HL-60 (cell line): ENCODE measurements around the gene NTNG2.

ENCODE experiments used
- DNase-seq, 2 experiments: peaks; one replicate each; pipeline ENCODE4 v3.0.0-alpha.2; 2010 to 2020; ENCODE audit warnings: low read depth in 1 of 2, low spot score in 1 of 2
- H3K27ac ChIP-seq: fragments of 250-450 bp; sonication (Bioruptor Pico); replicated peaks from 2 replicates; pipeline ENCODE4 v1.5.1; 2020; ENCODE audit warnings: mild to moderate bottlenecking, moderate library complexity
- H3K27me3 ChIP-seq: fragments of 250-450 bp; sonication (Bioruptor Pico); 2 replicates; pipeline ENCODE4 v1.5.1; 2021; ENCODE audit warnings: mild to moderate bottlenecking, moderate library complexity; ENCODE audit not compliant: insufficient read depth, poor library complexity, severe bottlenecking
- H3K4me3 ChIP-seq: replicated peaks from 2 replicates; pipeline ENCODE4 v1.5.1; 2011; ENCODE audit warnings: mild to moderate bottlenecking, control low read depth, low read length; ENCODE audit not compliant: insufficient read depth
- CTCF ChIP-seq: IDR thresholded peaks from one replicate; pipeline ENCODE4 v1.5.1; 2011; ENCODE audit warnings: low read length, control low read depth, inconsistent platforms; ENCODE audit not compliant: insufficient read depth
- GABPA ChIP-seq: IDR thresholded peaks from 2 replicates; pipeline ENCODE4 v1.6.1; 2012; ENCODE audit warnings: low read depth
- POLR2AphosphoS5 ChIP-seq: IDR thresholded peaks from 2 replicates; pipeline ENCODE4 v1.6.1; 2012; ENCODE audit warnings: low read depth
- REST ChIP-seq: IDR thresholded peaks from 2 replicates; pipeline ENCODE4 v1.6.1; 2012; ENCODE audit warnings: low read depth; ENCODE audit not compliant: insufficient replicate concordance
- SPI1 ChIP-seq: IDR thresholded peaks from 2 replicates; pipeline ENCODE4 v1.6.1; 2012; ENCODE audit warnings: low read depth, mild to moderate bottlenecking, borderline replicate concordance

Gene NTNG2

DNA sequence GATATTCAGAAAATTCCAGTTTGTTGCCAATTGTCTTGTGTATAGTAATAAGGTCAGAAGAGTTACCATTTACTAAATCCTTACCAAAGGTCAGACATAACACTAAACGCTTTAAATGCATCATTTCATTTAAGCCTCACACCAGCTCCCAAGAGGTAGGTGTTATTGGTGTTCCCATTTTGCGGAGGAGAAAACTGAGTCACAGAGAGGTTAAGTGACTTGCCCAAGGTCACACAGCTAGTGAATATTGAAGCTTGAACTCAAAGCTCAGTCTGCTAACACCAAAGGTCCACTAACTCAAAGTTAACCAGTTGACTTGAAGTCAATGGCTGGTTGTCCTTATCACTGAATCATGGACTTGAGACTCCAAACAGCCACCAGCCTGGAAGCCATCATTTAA, 40.8 kb upstream of the NTNG2 start:
- no peak for DNase-seq
- TF ChIP-seq POLR2AphosphoS5: no peak
- no peak for TF ChIP-seq REST
- TF ChIP-seq SPI1: no peak
- TF ChIP-seq CTCF: no peak
- TF ChIP-seq GABPA: no peak
- H3K27ac ChIP-seq: no peak overlapping the region
- peaks cover 19% of the 10 kb centered on the region for H3K27me3 ChIP-seq
- H3K4me3 ChIP-seq: no peak overlapping the region

- Histone ChIP-seq H3K4me3 (no peak overlapping the region), H3K27me3 (peaks cover 25% of the 10 kb centered on the region), H3K27ac (no peak overlapping the region)
- TF ChIP-seq POLR2AphosphoS5 (no peak), CTCF (no peak), SPI1 (no peak), GABPA (no peak), REST (no peak)
- DNase-seq: no peak
Measured at GRCh38 chr9:132124800-132125199, 37.1 kb upstream of the NTNG2 start.

GRCh38 chr9:132125361-132125760, 36.5 kb upstream of the NTNG2 start:
- Histone ChIP-seq H3K4me3 (no peak overlapping the region), H3K27me3 (peaks cover 25% of the 10 kb centered on the region), H3K27ac (no peak overlapping the region)
- no peak for DNase-seq
- TF ChIP-seq POLR2AphosphoS5: no peak
- no peak for TF ChIP-seq GABPA
- TF ChIP-seq REST: no peak
- TF ChIP-seq SPI1: no peak
- no peak for TF ChIP-seq CTCF
